ENCODE results near the gene ERCC6L2.

DNA sequence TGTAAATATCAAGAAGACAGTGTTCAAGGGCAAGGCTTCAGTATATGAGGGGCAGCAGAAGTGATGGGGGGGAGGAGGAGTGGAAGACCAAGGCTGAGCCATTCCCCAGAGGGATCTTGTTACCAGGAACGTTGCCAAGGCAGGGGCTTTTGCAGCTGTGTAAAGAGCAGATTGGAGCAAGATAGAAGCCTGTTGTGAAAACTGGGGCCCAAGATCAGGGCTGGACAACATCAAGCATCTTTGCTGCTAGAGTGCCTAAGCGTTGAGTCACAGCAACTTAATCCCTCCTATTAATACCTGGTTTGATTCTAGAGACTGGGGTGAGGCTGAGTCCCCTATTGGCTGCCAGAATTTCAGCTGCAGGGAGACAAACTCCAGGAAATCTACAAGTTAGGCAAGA, 18.4 kb upstream of the ERCC6L2 start:
- TF ChIP-seq, protein P1, sequence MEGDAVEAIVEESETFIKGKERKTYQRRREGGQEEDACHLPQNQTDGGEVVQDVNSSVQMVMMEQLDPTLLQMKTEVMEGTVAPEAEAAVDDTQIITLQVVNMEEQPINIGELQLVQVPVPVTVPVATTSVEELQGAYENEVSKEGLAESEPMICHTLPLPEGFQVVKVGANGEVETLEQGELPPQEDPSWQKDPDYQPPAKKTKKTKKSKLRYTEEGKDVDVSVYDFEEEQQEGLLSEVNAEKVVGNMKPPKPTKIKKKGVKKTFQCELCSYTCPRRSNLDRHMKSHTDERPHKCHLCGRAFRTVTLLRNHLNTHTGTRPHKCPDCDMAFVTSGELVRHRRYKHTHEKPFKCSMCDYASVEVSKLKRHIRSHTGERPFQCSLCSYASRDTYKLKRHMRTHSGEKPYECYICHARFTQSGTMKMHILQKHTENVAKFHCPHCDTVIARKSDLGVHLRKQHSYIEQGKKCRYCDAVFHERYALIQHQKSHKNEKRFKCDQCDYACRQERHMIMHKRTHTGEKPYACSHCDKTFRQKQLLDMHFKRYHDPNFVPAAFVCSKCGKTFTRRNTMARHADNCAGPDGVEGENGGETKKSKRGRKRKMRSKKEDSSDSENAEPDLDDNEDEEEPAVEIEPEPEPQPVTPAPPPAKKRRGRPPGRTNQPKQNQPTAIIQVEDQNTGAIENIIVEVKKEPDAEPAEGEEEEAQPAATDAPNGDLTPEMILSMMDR (IDR thresholded peaks at IDR 0.05), result no peak
- TF ChIP-seq, protein P2, sequence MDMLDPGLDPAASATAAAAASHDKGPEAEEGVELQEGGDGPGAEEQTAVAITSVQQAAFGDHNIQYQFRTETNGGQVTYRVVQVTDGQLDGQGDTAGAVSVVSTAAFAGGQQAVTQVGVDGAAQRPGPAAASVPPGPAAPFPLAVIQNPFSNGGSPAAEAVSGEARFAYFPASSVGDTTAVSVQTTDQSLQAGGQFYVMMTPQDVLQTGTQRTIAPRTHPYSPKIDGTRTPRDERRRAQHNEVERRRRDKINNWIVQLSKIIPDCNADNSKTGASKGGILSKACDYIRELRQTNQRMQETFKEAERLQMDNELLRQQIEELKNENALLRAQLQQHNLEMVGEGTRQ (IDR thresholded peaks at IDR 0.05), result no peak
- TF ChIP-seq RAD21 (conservative IDR thresholded peaks at IDR 0.05 in 1 of 2, IDR thresholded peaks at IDR 0.05 in 1 of 2) (no peak), BHLHE40 (IDR thresholded peaks at IDR 0.05; ENCODE audit: low read depth, low read length) (no peak)

All from A549 (cell line).